OCI-LY3 (cell line): Measurements from ENCODE around the gene TXNDC9.

Experiments used
- CTCF ChIP-seq: fragments of 200-600, 300-600 bp; sonication (generic); IDR thresholded peaks from 2 replicates; pipeline ENCODE4 v1.5.1; 2014; ENCODE audit warnings: antibody characterized with exemption, low read length, low read depth
- EZH2phosphoT487 ChIP-seq: fragments of 200-600 bp; shearing (Covaris generic); IDR thresholded peaks from 2 replicates; pipeline ENCODE4 v1.6.1; 2018; ENCODE audit warnings: antibody characterized with exemption, mixed run types, low read depth

GRCh38 chr2:99335911-99336803 lies at the start of gene TXNDC9:
- no peak for TF ChIP-seq CTCF
- no peak for TF ChIP-seq EZH2phosphoT487
